Measurements from ENCODE around the gene MAPKAPK5. TPM values are rescaled to one million over a fixed set of nuclear protein-coding genes. Genes with fewer than 3 reads are reported as not detected.

MAPKAPK5 gene
- total and polyA plus RNA-seq, 2 of the 13 experiments (the other 11 are each of a cell fraction or from before 2014, with no cell fraction given), result 43.2 to 58.2 TPM

GRCh38 chr12:111826992-111827391 lies 15.0 kb upstream of the MAPKAPK5 start (continued):
- TF ChIP-seq ZNF615 (CRISPR knock-in tag; IDR thresholded peaks at IDR 0.05; ENCODE audit: borderline replicate concordance) (no peak), ZNF460 (CRISPR knock-in tag; IDR thresholded peaks at IDR 0.05; ENCODE audit: borderline replicate concordance) (no peak), HMG20B (CRISPR knock-in tag; conservative IDR thresholded peaks at IDR 0.05) (no peak), HNF4G (IDR thresholded peaks at IDR 0.05; ENCODE audit: borderline replicate concordance, low read depth, low read length) (no peak), HNF4G (CRISPR knock-in tag; IDR thresholded peaks at IDR 0.05; ENCODE audit: borderline replicate concordance, low read depth) (no peak)

GRCh38 chr12:111827907-111828306 lies 14.1 kb upstream of the MAPKAPK5 start:
- Histone ChIP-seq H3K4me3 (replicated peaks in 1 of 3; ENCODE audit: insufficient read depth in 1 of 3, low read depth in 2 of 3, low read length in 3 of 3) (no peak overlapping the region; a peak in 1 of 6 replicates), H3K36me3 (replicated peaks in 1 of 2; ENCODE audit: control insufficient read depth in 1 of 2, insufficient read depth in 2 of 2, low read length in 2 of 2) (no peaks in the 10 kb centered on the region), H3K4me1 (ENCODE audit: insufficient read depth, low read length) (peaks cover 8% of the 10 kb centered on the region; the same call in 1 of the 2 replicates), H4K20me1 (ENCODE audit: insufficient read depth, low read length) (no peaks in the 10 kb centered on the region), H3K79me2 (ENCODE audit: insufficient read depth, low read length) (no peaks in the 10 kb centered on the region), H3K27ac (ENCODE audit: extremely low read length, insufficient read depth, low read length) (no peak overlapping the region), H2AFZ (ENCODE audit: low read length) (no peak overlapping the region), H3K27me3 (ENCODE audit: control insufficient read depth in 1 of 2, insufficient read depth in 2 of 2, low read length in 2 of 2) (no peaks in the 10 kb centered on the region), H3K4me2 (ENCODE audit: low read depth, low read length) (peak overlapping the region; percentile 55), H3K9me3 (ENCODE audit: low read length) (no peaks in the 10 kb centered on the region), H3K9ac (ENCODE audit: insufficient read depth, low read depth, low read length) (no peak overlapping the region)
- intact Hi-C loops (cut with micrococcal nuclease; ENCODE audit: unreplicated experiment), result no loop called here
- ChIA-PET CTCF (ENCODE audit: low intra/inter-chr PET ratio, low total read pairs) (no interaction called here), POLR2A (no interaction called here)
- WGBS (ENCODE audit: low lambda C conversion rate), result 63% methylated on average over 4 of the region's 4 CpGs
- FAIRE-seq (no peak), DNase-seq (ENCODE audit: low spot score) (no peak), ATAC-seq (no peak)
- no peak for TF ChIP-seq SP5 (CRISPR knock-in tag; IDR thresholded peaks at IDR 0.05; ENCODE audit: borderline replicate concordance, low read depth)
- TF ChIP-seq TBX2 (CRISPR knock-in tag; IDR thresholded peaks at IDR 0.05; ENCODE audit: borderline replicate concordance), result no peak
- no peak for TF ChIP-seq ZNF589 (CRISPR knock-in tag; conservative IDR thresholded peaks at IDR 0.05)
- BruUV-seq (replicated peaks), result no TSS peak
- in situ Hi-C loops (cut with HindIII; ENCODE audit: extremely low pct_ligation_motif_present, low pct_unique_long_range_greater_than_20kb), result no loop called here

All from HepG2 (cell line).